ENCODE results near the gene FGFR3.

GRCh38 chr4:1819284-1819683, 26.2 kb downstream of the FGFR3 start:
- no peak for TF ChIP-seq POLR2AphosphoS5 (IDR thresholded peaks at IDR 0.05; ENCODE audit: low read depth, low read length)
- TF ChIP-seq REST (IDR thresholded peaks at IDR 0.05; ENCODE audit: insufficient read depth in 1 of 2, low read depth in 2 of 2, low read length in 2 of 2) = no peak
- no peak for TF ChIP-seq SIN3A (IDR thresholded peaks at IDR 0.05; ENCODE audit: borderline replicate concordance, insufficient read depth, low read length)
- TF ChIP-seq TAF1 (IDR thresholded peaks at IDR 0.05; ENCODE audit: borderline replicate concordance, insufficient read depth, low read length) = no peak
- TF ChIP-seq FOXP2 (optimal IDR thresholded peaks at IDR 0.05; ENCODE audit: borderline replicate concordance, extremely low read depth, extremely low read length, insufficient read depth) = no peak

Measured in PFSK-1 (cell line).